K562 (cell line): ENCODE results near the gene SRP72. TPM values are rescaled to one million over a fixed set of nuclear protein-coding genes. Genes with fewer than 3 reads are reported as not detected.

Experiments
- ASH1L ChIP-seq: fragments of 450-650 bp; IDR thresholded peaks from 2 replicates; pipeline ENCODE4 v1.6.1; 2018; ENCODE audit warnings: borderline replicate concordance, mild to moderate bottlenecking, low read depth; ENCODE audit not compliant: partially characterized antibody
- CBX3 ChIP-seq, 2 experiments: IDR thresholded peaks; 1 replicate in 1 of 2; 2 replicates in 1 of 2; pipeline ENCODE4 v1.6.1; 2012; ENCODE audit warnings: inconsistent platforms in 2 of 2, low read length in 2 of 2, borderline replicate concordance in 1 of 2, control low read depth in 1 of 2
- CCAR2 ChIP-seq: fragments of 200-400 bp; formaldehyde crosslinking; IDR thresholded peaks from 2 replicates; pipeline ENCODE4 v1.6.1; 2017; ENCODE audit warnings: mild to moderate bottlenecking, low read depth, low read length
- ETS2 ChIP-seq: IDR thresholded peaks from 2 replicates; pipeline ENCODE4 v1.6.1; 2016; ENCODE audit warnings: borderline replicate concordance, missing genetic modification characterization, mild to moderate bottlenecking, moderate library complexity, missing compliant biosample characterization; ENCODE audit not compliant: poor library complexity, severe bottlenecking
- GTF3C2 ChIP-seq: IDR thresholded peaks from 3 replicates; pipeline ENCODE4 v1.6.1; 2011; ENCODE audit warnings: borderline replicate concordance, mild to moderate bottlenecking, moderate library complexity; ENCODE audit not compliant: insufficient read length; ENCODE audit errors: extremely low read depth
- IRF9 ChIP-seq: fragments of 450-650 bp; IDR thresholded peaks from 2 replicates; pipeline ENCODE4 v1.6.1; 2016; ENCODE audit warnings: missing biosample characterization, missing genetic modification characterization
- MAZ ChIP-seq, 2 experiments: fragments of 450-650 bp in 1 of 2; sonication (generic) in 1 of 2; formaldehyde crosslinking; IDR thresholded peaks in 1 of 2; conservative IDR thresholded peaks in 1 of 2; 2 replicates each; pipeline versions ENCODE4 v1.4.0 to v1.5.0; 2020; ENCODE audit warnings: mild to moderate bottlenecking in 1 of 2, missing genetic modification reagents in 1 of 2
- MTF1 ChIP-seq: fragments of 250-450 bp; sonication (Bioruptor Pico); IDR thresholded peaks from 2 replicates; pipeline ENCODE4 v1.9.0; 2021; ENCODE audit warnings: moderate library complexity, mild to moderate bottlenecking, inconsistent platforms, borderline replicate concordance
- NFIC ChIP-seq: fragments of 450-650 bp; IDR thresholded peaks from 2 replicates; pipeline ENCODE4 v1.6.1; 2017; ENCODE audit warnings: mild to moderate bottlenecking, inconsistent platforms
- PPARD ChIP-seq: fragments of 250-450 bp; sonication (Bioruptor Pico); IDR thresholded peaks from 2 replicates; pipeline ENCODE4 v1.8.0; 2022; ENCODE audit warnings: inconsistent platforms, mild to moderate bottlenecking, moderate library complexity
- PTTG1 ChIP-seq: fragments of 450-650 bp; IDR thresholded peaks from 2 replicates; pipeline ENCODE4 v1.6.1; 2016; ENCODE audit warnings: low read depth, mild to moderate bottlenecking, missing genetic modification characterization, missing compliant biosample characterization
- RBBP5 ChIP-seq: fragments of 200-600 bp; sonication (generic); IDR thresholded peaks from 2 replicates; pipeline ENCODE4 v1.6.1; 2012; ENCODE audit warnings: borderline replicate concordance, mild to moderate bottlenecking, low read length, control low read depth, inconsistent platforms; ENCODE audit not compliant: insufficient read depth, poor library complexity, severe bottlenecking
- SAP30 ChIP-seq: fragments of 200-600 bp; sonication (generic); IDR thresholded peaks from 2 replicates; pipeline ENCODE4 v1.6.1; 2012; ENCODE audit warnings: borderline replicate concordance, low read depth, mild to moderate bottlenecking, moderate library complexity, low read length, control low read depth, inconsistent platforms; ENCODE audit not compliant: insufficient read depth, poor library complexity, severe bottlenecking
- SRF ChIP-seq, 2 experiments: fragments of 250-450, 450-650 bp in 1 of 2; sonication (Bioruptor Pico) in 1 of 2; sonication (generic) in 1 of 2; formaldehyde crosslinking; IDR thresholded peaks; 2 replicates each; pipeline versions ENCODE4 v1.5.0 to v1.5.1; 2020 to 2022; ENCODE audit warnings: mild to moderate bottlenecking in 1 of 2, missing genetic modification reagents in 1 of 2
- TFAP4 ChIP-seq: sonication (generic); formaldehyde crosslinking; IDR thresholded peaks from 2 replicates; pipeline ENCODE4 v1.8.0; 2022; ENCODE audit warnings: missing genetic modification reagents, mild to moderate bottlenecking, moderate library complexity, borderline replicate concordance
- TSC22D4 ChIP-seq: fragments of 450-650 bp; IDR thresholded peaks from 2 replicates; pipeline ENCODE4 v1.6.1; 2016; ENCODE audit warnings: missing genetic modification characterization, missing biosample characterization, control low read depth
- ZBTB7A ChIP-seq: IDR thresholded peaks from 2 replicates; pipeline ENCODE4 v1.6.1; 2011; ENCODE audit warnings: low read depth, mild to moderate bottlenecking, low read length, moderate library complexity, borderline replicate concordance; ENCODE audit not compliant: control insufficient read depth
- ZKSCAN1 ChIP-seq: fragments of 150-350 bp; IDR thresholded peaks from 2 replicates; pipeline ENCODE4 v1.6.1; 2016; ENCODE audit warnings: low read depth, low read length
- ZNF12 ChIP-seq: sonication (generic); formaldehyde crosslinking; IDR thresholded peaks from 2 replicates; pipeline ENCODE4 v1.4.0; 2020; ENCODE audit warnings: mild to moderate bottlenecking, missing genetic modification reagents
- ZNF121 ChIP-seq: sonication (generic); formaldehyde crosslinking; conservative IDR thresholded peaks from 2 replicates; pipeline ENCODE4 v1.8.0; 2022; ENCODE audit warnings: missing genetic modification reagents
- ZNF717 ChIP-seq: fragments of 250-450 bp; sonication (Bioruptor Pico); IDR thresholded peaks from 2 replicates; pipeline ENCODE4 v1.5.0; 2021
- ZNF830 ChIP-seq: fragments of 250-450 bp; sonication (Bioruptor Pico); IDR thresholded peaks from 2 replicates; pipeline ENCODE4 v1.5.0; 2021; ENCODE audit warnings: mild to moderate bottlenecking
- polyA plus RNA-seq, 8 experiments: library from polyadenylated mRNA; depleted of rRNA in 4 of 8; stranded (reverse) in 5 of 8; unstranded in 3 of 8; fragments of >200 nt; fragmentation: Nextera tagmentation in 2 of 8; fragmentation: Illumina TruSeq in 1 of 8; extraction: Ambion mirVana in 2 of 8; extraction: Trizol in 1 of 8; gene quantifications; 2 replicates each; pipeline versions ENCODE4 v1.2.1 to v1.2.3, GENCODE V29; 2011 to 2014; ENCODE audit warnings: inconsistent platforms in 1 of 8, missing spikeins in 1 of 8
- total RNA-seq, 7 experiments: library from RNA; depleted of rRNA in 6 of 7; stranded (reverse); fragments of >200 nt in 6 of 7; fragmentation: Illumina TruSeq in 2 of 7; extraction: Trizol in 2 of 7; gene quantifications; 2 replicates each; pipeline versions ENCODE4 v1.2.1 to v1.2.3, GENCODE V29; 2011 to 2021; ENCODE audit warnings: low replicate concordance in 1 of 7

SRP72 gene
- total and polyA plus RNA-seq, 9 of the 15 experiments (the other 6 are each of a cell fraction or from before 2014, with no cell fraction given): 124 to 341 (median 202) TPM

- no peak for TF ChIP-seq PPARD
- TF ChIP-seq CBX3 (IDR thresholded peaks at IDR 0.05; ENCODE audit: borderline replicate concordance in 1 of 2, low read length in 2 of 2): no peak
- TF ChIP-seq ZKSCAN1: no peak
- TF ChIP-seq ASH1L: no peak
- TF ChIP-seq ZNF717: no peak
- peak in 1 of 2 experiments; percentile 68; a peak in 1 of 4 replicates for TF ChIP-seq SRF (CRISPR knock-in tag; IDR thresholded peaks at IDR 0.05)
- TF ChIP-seq PTTG1 (tag): no peak
- TF ChIP-seq MAZ (CRISPR knock-in tag; conservative IDR thresholded peaks at IDR 0.05 in 1 of 2, IDR thresholded peaks at IDR 0.05 in 1 of 2): no peak; a peak in 1 of 4 replicates
- TF ChIP-seq MTF1 (CRISPR knock-in tag): no peak
- no peak for TF ChIP-seq ETS2
- no peak for TF ChIP-seq ZNF121
- no peak for TF ChIP-seq IRF9 (tag)
- TF ChIP-seq TSC22D4 (tag): no peak
- no peak for TF ChIP-seq CCAR2
- no peak for TF ChIP-seq ZNF12 (CRISPR knock-in tag)
- no peak for TF ChIP-seq NFIC
- TF ChIP-seq SAP30: peak; percentile 84
- TF ChIP-seq GTF3C2: no peak
- TF ChIP-seq ZNF830 (CRISPR knock-in tag): no peak
- peak; percentile 95 for TF ChIP-seq TFAP4 (CRISPR knock-in tag)
- TF ChIP-seq ZBTB7A: no peak
- peak; percentile 77 for TF ChIP-seq RBBP5
These were observed 32.1 kb upstream of the SRP72 start, which contains the start of gene PPAT (continued) for GRCh38 chr4:56435140-56435926.
